GM12872 (cell line): Measurements from ENCODE around the gene GALT.

Source experiments
- CTCF ChIP-seq: IDR thresholded peaks from 3 replicates; pipeline ENCODE4 v1.5.1; 2011; ENCODE audit warnings: low read depth, mild to moderate bottlenecking, low read length, moderate library complexity; ENCODE audit not compliant: insufficient read depth

GALT gene

GRCh38 chr9:34629491-34629808, 17.0 kb upstream of the GALT start:
- no peak for TF ChIP-seq CTCF

- no peak for TF ChIP-seq CTCF
Measured at GRCh38 chr9:34630402-34631154, 15.9 kb upstream of the GALT start.

- no peak for TF ChIP-seq CTCF
Measured at GRCh38 chr9:34633166-34633565, 13.3 kb upstream of the GALT start.

- TF ChIP-seq CTCF: peak; percentile 89
Measured at GRCh38 chr9:34633851-34634550, 12.5 kb upstream of the GALT start.

GRCh38 chr9:34634551-34635248, 11.8 kb upstream of the GALT start:
- no peak for TF ChIP-seq CTCF

GRCh38 chr9:34635556-34635955, 10.9 kb upstream of the GALT start:
- TF ChIP-seq CTCF: no peak

- no peak for TF ChIP-seq CTCF
Measured at GRCh38 chr9:34636791-34637355, 9.6 kb upstream of the GALT start.
